Right atrium auricular region (tissue), 2 donors: Measurements from ENCODE around the gene TRAFD1. TPM values are rescaled to one million over a fixed set of nuclear protein-coding genes. Genes with fewer than 3 reads are reported as not detected.

Experiments used
- DNase-seq: peaks from one replicate; pipeline ENCODE4 v3.0.0-alpha.2; 2019; ENCODE audit warnings: low spot score
- H3K27ac ChIP-seq, 2 donors: fragments of 200-600 bp; sonication (generic); 1 replicate in 1 of 2; 2 replicates in 1 of 2; pipeline ENCODE4 v1.5.1; 2016 to 2019
- H3K27me3 ChIP-seq, 2 donors: fragments of 200-600 bp; sonication (generic); one replicate each; pipeline versions ENCODE4 v1.5.1 to v1.6.0; 2017 to 2019
- H3K36me3 ChIP-seq: fragments of 200-600 bp; sonication (generic); one replicate; pipeline ENCODE4 v1.5.1; 2016
- H3K4me1 ChIP-seq, 2 donors: fragments of 200-600 bp; sonication (generic); one replicate each; pipeline versions ENCODE4 v1.5.1 to v1.6.0; 2017 to 2019
- H3K4me3 ChIP-seq, 2 donors: fragments of 200-600 bp; sonication (generic); 1 replicate in 1 of 2; 2 replicates in 1 of 2; pipeline ENCODE4 v1.5.1; 2017 to 2019; ENCODE audit warnings: mild to moderate bottlenecking in 1 of 2, moderate library complexity in 1 of 2
- H3K9me3 ChIP-seq, 2 donors: fragments of 200-600 bp; sonication (generic); one replicate each; pipeline ENCODE4 v1.5.1; 2019
- CTCF ChIP-seq, 2 donors: fragments of 200-600 bp; sonication (generic); IDR thresholded peaks; one replicate each; pipeline ENCODE4 v1.5.1; 2019; ENCODE audit warnings: antibody characterized with exemption in 2 of 2
- microRNA-seq, 2 donors: library from miRNA; unstranded; fragments of <30 nt; microRNA quantifications; one replicate each; pipeline ENCODE4, GENCODE V29; 2016 to 2017; ENCODE audit warnings: borderline number of aligned reads in 2 of 2, borderline replicate concordance in 1 of 2
- total RNA-seq, 2 donors: library from RNA; depleted of rRNA; stranded (reverse); fragments of >200 nt; gene quantifications; one replicate each; pipeline ENCODE4 v1.1.0, GENCODE V29; 2016

The TRAFD1 gene
- total RNA-seq, 2 donors from 2014 or later: 17.9 to 26.5 TPM

- peaks cover 49% of the 10 kb centered on the region for H3K36me3 ChIP-seq
- no peak for TF ChIP-seq CTCF (IDR thresholded peaks at IDR 0.05)
- no peaks in the 10 kb centered on the region for H3K27me3 ChIP-seq
- H3K27ac ChIP-seq: no peak overlapping the region
- no peak for DNase-seq
- no peaks in the 10 kb centered on the region for H3K9me3 ChIP-seq
- H3K4me1 ChIP-seq: peaks cover 0 to 12% of the 10 kb centered on the region in 2 donors
- H3K4me3 ChIP-seq: no peak overlapping the region
Measured at GRCh38 chr12:112194601-112195247, 69.4 kb downstream of the TRAFD1 start.

GRCh38 chr12:112196196-112196875 lies 71.0 kb downstream of the TRAFD1 start:
- H3K9me3 ChIP-seq: no peaks in the 10 kb centered on the region

DNA sequence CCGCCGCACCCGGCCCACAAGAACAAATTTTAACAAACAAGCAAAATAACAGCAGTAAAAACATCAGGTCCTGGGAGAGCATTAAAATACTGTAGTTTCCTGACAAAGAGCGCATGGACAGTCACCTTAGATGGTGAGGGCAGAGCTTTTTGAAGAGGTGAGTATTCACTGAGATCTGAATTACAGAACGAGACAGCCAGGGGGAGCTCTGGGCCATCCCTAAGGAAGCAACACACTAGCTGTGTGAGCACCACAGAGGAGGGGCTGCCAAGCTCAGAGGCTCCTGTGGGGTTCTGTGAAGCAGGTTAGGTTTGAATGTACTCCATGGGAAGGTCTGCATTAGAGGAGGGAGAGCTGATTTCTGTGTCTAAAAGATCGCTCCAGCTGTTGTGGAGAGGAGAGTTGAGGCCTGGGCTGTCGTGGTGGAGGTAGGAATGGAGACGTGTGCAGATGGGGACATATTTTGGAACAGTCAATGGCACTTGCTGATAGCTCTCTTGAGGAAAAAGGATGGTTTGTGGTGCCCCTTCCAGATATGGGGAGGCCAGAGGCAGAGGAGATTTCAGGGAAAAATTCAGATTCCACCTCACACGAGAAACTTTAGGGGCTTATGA lies 72.9 kb downstream of the TRAFD1 start:
- Histone ChIP-seq H3K36me3 (peaks cover 49% of the 10 kb centered on the region), H3K27ac (no peak overlapping the region), H3K9me3 (no peaks in the 10 kb centered on the region), H3K4me1 (no peaks in the 10 kb centered on the region), H3K4me3 (no peak overlapping the region), H3K27me3 (no peaks in the 10 kb centered on the region)
- no peak for DNase-seq
- peak; percentile 28 to 65 for TF ChIP-seq CTCF (IDR thresholded peaks at IDR 0.05)

More at GRCh38 chr12:112196196-112196875, 71.0 kb downstream of the TRAFD1 start:
- TF ChIP-seq CTCF (IDR thresholded peaks at IDR 0.05): no peak
- Histone ChIP-seq H3K36me3 (peaks cover 54% of the 10 kb centered on the region), H3K27me3 (no peaks in the 10 kb centered on the region), H3K4me1 (peaks cover 0 to 9% of the 10 kb centered on the region in 2 donors), H3K27ac (no peak overlapping the region), H3K4me3 (no peak overlapping the region)
- no peak for DNase-seq

- Histone ChIP-seq H3K4me3 (no peak overlapping the region), H3K9me3 (no peaks in the 10 kb centered on the region), H3K27ac (no peak overlapping the region), H3K27me3 (no peaks in the 10 kb centered on the region), H3K36me3 (peaks cover 50% of the 10 kb centered on the region), H3K4me1 (no peaks in the 10 kb centered on the region)
- DNase-seq: no peak
- no peak for TF ChIP-seq CTCF (IDR thresholded peaks at IDR 0.05)
Measured at GRCh38 chr12:112199136-112199535, 73.8 kb downstream of the TRAFD1 start.

Small RNAs within 50 kb of the gene (microRNA-seq; reads per million reads assigned to microRNA genes)
- gene MIR6861: 0 reads per million in 2 donors

Other genes starting within 250 kb of the TRAFD1 start
- gene TMEM116, start 112.4 kb upstream of the TRAFD1 start, total RNA-seq: 10 to 100 TPM in 1 of 2 donors, 1 to 10 TPM in 1; 9.3 to 30.0 TPM
- 10 to 100 TPM; 20.9 to 26.8 TPM for gene ERP29, start 112.1 kb upstream of the TRAFD1 start, total RNA-seq
- gene NAA25, start 16.8 kb upstream of the TRAFD1 start, total RNA-seq: 10 to 100 TPM in 1 of 2 donors, 1 to 10 TPM in 1; 8.8 to 11.2 TPM